GM12872 (cell line): ENCODE results near the gene FRMD4B.

ENCODE experiments used
- TF ChIP-seq, protein P1 (sequence below): IDR thresholded peaks from 3 replicates; pipeline ENCODE4 v1.5.1; 2011; ENCODE audit warnings: low read depth, mild to moderate bottlenecking, low read length, moderate library complexity; ENCODE audit not compliant: insufficient read depth

FRMD4B gene

GRCh38 chr3:69320871-69321271 lies 65.0 kb downstream of the FRMD4B start:
- TF ChIP-seq, protein P1, sequence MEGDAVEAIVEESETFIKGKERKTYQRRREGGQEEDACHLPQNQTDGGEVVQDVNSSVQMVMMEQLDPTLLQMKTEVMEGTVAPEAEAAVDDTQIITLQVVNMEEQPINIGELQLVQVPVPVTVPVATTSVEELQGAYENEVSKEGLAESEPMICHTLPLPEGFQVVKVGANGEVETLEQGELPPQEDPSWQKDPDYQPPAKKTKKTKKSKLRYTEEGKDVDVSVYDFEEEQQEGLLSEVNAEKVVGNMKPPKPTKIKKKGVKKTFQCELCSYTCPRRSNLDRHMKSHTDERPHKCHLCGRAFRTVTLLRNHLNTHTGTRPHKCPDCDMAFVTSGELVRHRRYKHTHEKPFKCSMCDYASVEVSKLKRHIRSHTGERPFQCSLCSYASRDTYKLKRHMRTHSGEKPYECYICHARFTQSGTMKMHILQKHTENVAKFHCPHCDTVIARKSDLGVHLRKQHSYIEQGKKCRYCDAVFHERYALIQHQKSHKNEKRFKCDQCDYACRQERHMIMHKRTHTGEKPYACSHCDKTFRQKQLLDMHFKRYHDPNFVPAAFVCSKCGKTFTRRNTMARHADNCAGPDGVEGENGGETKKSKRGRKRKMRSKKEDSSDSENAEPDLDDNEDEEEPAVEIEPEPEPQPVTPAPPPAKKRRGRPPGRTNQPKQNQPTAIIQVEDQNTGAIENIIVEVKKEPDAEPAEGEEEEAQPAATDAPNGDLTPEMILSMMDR: no peak

GRCh38 chr3:69319652-69320051 lies 66.2 kb downstream of the FRMD4B start:
- TF ChIP-seq, protein P1: no peak

DNA sequence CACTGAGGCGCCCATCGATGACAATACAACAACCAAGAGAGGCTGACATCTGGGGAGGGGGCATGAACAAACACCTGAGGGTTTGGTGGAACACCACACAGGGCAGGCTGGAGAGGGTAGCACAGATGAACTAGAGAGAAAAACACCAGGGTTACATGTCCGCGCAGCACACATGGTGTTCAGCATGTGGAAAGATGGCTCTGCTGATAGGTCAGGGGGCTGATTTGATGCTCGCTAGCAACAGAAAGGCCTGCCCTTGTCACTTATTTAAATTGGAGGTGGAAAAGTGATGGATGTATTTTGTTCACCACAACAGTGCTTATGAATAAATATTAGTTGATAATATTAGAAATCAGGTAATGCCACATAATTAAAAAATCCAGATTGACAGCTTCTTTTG lies 67.5 kb downstream of the FRMD4B start:
- TF ChIP-seq, protein P1: no peak

DNA sequence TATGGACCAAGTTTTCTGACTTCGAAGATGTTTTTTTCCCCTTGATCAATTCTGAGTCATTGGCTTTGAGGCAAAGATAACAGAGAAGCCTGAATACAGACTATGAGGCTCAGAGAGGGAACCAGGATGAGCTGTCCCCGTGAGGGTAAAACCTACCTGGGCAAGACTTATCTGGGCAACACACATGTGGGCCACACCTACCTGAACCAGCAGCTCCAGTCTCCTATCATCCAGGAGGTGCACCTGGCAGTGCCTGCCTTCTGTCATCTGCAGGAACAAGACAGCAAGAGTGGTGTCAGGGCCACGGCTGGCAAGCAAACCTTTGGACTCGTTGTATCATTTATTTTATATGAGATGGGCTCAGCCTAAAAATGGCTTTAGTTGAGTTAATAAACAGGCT lies 72.6 kb downstream of the FRMD4B start:
- TF ChIP-seq, protein P1: no peak

GRCh38 chr3:69309814-69310213 lies 76.1 kb downstream of the FRMD4B start:
- TF ChIP-seq, protein P1: peak; percentile 41; the same call in 2 of the 3 replicates

GRCh38 chr3:69306239-69307185 lies 79.4 kb downstream of the FRMD4B start:
- TF ChIP-seq, protein P1: peak; percentile 94

DNA sequence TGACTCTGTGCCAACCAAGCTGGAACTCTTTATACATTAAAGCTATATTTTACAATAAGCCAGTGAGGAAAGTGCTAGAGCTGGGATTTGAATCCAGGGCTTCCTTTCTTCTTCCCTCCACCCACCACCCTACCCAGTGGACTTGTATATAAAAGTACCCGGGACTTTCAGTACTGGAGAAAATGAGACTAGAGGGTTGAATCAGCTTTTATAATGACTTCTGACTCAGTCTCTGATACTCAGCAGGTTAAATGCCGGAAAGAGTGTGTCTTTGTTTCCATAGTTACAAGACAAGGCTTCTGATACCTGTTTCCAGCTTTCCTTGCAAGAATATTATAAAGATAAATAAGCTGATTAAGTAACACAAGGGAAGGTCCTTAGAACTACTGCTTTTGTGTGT lies 80.9 kb downstream of the FRMD4B start:
- TF ChIP-seq, protein P1: no peak
